GM04504 (cell line): ENCODE data around the gene ATOSB.

Source experiments
- DNase-seq: peaks from one replicate; pipeline ENCODE4 v3.0.0-alpha.2; 2012; ENCODE audit warnings: low read depth

Gene ATOSB

GRCh38 chr9:35114113-35114839 lies 1.4 kb downstream of the ATOSB start:
- DNase-seq: peak; percentile 94

- peak; percentile 64 for DNase-seq
These were observed 3.2 kb downstream of the ATOSB start for GRCh38 chr9:35112257-35113020.

GRCh38 chr9:35111001-35111933 lies 4.4 kb downstream of the ATOSB start:
- peak; percentile 98 for DNase-seq

- peak; percentile 15 for DNase-seq
These were observed 5.3 kb downstream of the ATOSB start for GRCh38 chr9:35110327-35110761.

GRCh38 chr9:35108946-35109575 lies 6.6 kb downstream of the ATOSB start:
- DNase-seq: no peak

GRCh38 chr9:35108461-35108860 lies 7.2 kb downstream of the ATOSB start:
- no peak for DNase-seq

- no peak for DNase-seq
These were observed 8.1 kb downstream of the ATOSB start for GRCh38 chr9:35107297-35108290.

- DNase-seq: no peak
These were observed 9.3 kb downstream of the ATOSB start for GRCh38 chr9:35106343-35106730.

- no peak for DNase-seq
These were observed 9.9 kb downstream of the ATOSB start for GRCh38 chr9:35105571-35106342.

- no peak for DNase-seq
These were observed 10.5 kb downstream of the ATOSB start for GRCh38 chr9:35105126-35105525.

- DNase-seq: no peak
These were observed 11.1 kb downstream of the ATOSB start for GRCh38 chr9:35104586-35104985.

- DNase-seq: no peak
These were observed 11.9 kb downstream of the ATOSB start for GRCh38 chr9:35103660-35104191.

GRCh38 chr9:35102769-35103659 lies 12.6 kb downstream of the ATOSB start, which contains the start of gene STOML2:
Gene STOML2, minus strand, starts transcription at chr9:35103131. Its CDS starts 37 bp downstream, at chr9:35103094.
- DNase-seq: peak; percentile 92

- DNase-seq: no peak
These were observed 13.2 kb downstream of the ATOSB start for GRCh38 chr9:35102465-35102768.

- DNase-seq: no peak
These were observed 18.1 kb downstream of the ATOSB start for GRCh38 chr9:35097573-35097972.

GRCh38 chr9:35096035-35096849 lies 19.4 kb downstream of the ATOSB start, which contains the start of gene PIGO:
Gene PIGO, minus strand, starts transcription at chr9:35096591. Its CDS starts 1,026 bp downstream, at chr9:35095565.
- no peak for DNase-seq

- DNase-seq: no peak
These were observed 24.1 kb downstream of the ATOSB start for GRCh38 chr9:35091536-35091935.

- no peak for DNase-seq
These were observed 26.2 kb downstream of the ATOSB start for GRCh38 chr9:35089434-35089833.
